Stimulated activated CD8-positive, alpha-beta memory T cell treated with anti-CD3 and anti-CD28 coated beads, Interleukin-4, amount 100 ng/mL, for 24 hours (primary cell): ENCODE results near the gene TMEM143.
"Not testable (repeated sequence)": the region's sequence is repeated elsewhere in the genome, so short reads cannot be mapped to it uniquely, and the experiment has no call there.

Experiments used
- DNase-seq: peaks from one replicate; pipeline ENCODE4 v3.0.0-alpha.2; 2020; ENCODE audit warnings: low read depth

Gene TMEM143

DNA sequence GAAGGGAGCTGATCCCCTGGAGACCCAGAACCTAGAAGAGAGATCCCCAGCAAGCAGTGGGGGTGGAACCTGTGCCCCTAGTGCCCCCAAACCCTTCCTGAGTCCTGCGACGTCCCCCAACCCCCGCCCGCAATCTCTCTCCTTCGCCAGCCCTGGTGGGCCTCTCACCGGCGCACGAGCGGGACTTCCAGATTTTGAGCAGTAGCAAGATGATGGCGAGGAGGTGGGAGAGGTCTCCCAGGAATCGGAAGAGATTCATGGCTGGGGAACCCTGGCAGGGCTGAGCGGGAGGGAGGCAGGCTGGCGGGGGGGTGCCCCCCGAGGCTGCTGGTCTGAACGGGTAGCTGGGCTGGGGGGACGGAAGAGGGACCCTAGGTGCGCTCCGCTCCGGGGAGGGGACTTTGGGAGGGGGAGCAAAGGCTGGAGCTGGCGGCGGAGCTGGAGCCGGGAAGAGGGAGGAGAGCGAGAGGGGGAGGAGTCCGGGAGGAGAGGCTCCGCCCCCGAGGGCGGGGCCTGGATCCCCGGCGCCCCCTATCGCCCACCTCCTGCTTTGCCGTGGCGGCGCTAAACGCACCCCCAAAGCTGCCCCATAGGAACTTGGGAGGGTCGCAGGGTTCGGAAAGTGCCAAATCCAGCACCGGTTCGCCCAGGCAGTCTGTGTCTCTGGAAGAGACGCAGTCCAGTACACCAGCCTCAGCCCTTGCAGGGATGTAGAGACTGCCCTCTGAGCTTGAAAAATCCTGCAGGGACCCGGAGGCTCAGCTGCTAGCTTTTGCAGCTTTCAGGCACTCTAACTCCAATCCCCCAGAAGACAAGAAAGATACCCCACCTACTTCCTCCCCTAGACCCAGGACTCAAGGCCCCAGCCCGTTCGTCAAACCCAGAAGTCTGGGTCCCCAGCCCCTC lies 27.6 kb upstream of the TMEM143 start, which contains the start of gene KDELR1:
Gene KDELR1, minus strand, starts transcription at position 452 of the 906 bp plus-strand sequence. Its CDS starts 193 bp downstream, at position 259.
- peak; percentile 52 for DNase-seq

DNA sequence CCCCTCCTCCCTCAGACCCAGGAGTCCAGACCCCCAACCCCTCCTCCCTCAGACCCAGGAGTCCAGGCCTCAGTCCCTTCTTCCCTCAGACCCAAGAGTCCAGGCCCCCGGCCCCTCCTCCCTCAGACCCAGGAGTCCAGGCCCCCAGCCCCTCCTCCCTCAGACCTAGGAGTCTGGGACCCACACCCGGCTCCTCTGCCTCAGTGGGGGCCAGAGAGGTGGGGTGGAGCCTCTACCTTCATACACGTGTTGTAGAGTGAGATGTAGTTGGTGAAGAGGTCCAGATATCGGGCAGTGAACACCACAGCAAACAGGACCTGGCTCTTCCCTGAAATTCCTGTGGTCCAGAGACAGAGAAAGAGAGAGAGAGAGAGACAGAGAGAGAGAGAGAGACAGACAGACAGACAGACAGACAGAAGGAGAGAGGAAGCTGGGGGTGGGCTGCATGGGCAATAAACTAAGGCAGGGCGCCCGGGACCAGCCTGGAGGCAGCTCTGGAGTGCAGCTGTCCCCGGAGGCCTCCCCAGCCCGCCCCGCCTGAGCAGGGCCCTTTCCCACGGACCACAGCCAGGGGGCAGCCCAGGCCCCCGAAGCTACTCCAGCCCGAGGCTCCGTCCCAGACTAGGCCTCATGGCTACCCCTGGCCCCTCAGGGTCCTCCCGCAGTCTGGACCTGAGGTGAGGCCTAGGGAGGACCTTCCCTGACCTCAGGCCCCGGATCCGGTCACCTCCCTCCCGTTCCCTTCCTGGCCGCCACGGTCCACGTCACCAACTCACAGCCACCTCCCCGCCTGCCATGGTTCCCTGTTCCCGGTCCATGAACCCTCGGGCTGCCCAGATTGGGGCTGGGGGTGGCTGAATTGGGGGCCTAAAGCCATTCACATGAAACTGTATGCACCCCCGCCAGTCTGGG lies 26.7 kb upstream of the TMEM143 start:
- peak; percentile 47 for DNase-seq

DNA sequence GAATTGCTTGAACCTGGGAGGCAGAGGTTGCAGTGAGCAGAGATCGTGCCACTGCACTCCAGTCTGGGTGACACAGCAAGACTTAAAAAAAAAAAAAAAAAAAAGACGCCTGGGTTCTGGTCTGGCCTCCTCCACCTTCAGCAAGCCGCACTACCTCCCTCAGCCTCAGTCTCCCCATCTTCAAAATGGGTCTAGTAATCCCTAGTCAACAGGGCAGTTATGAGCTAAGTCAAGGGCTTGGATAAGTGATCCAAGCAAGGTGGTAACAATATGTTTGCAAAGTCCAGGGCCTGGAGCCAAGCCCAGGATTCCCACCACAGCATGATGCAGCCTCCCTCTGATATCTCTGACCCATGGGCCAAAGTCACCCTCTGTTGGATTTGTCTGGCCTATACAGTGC lies 23.2 kb upstream of the TMEM143 start:
- DNase-seq = no peak

DNA sequence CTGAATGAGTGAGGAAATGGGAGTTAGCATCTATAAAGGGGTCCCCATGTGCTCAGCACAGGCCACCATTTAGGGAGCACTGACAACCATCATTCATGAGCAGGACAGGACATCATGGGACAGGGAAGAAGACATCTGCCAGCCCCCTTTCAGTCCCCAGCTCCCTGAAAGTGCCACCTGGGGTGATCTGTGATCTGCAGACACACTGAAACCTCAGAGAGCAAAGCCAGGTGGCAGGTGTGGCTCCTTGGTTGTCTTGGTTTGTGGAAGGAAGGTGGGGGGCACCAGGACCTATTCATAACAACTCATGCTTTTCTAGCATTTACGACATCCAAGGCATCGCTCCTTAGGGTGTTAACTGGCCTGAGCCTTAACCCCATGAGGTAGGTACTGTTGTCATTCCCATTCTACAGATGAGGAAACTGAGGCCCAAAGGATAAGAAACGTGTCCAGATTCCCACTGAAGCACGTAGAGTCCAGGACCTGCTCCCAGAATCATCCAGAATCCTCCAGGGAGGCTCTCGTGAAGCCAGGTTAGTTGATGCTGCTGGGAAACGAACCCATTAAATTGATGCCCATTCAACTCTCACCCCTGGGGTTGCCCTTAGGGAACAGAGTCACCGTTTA lies 21.8 kb upstream of the TMEM143 start:
- DNase-seq = no peak

DNA sequence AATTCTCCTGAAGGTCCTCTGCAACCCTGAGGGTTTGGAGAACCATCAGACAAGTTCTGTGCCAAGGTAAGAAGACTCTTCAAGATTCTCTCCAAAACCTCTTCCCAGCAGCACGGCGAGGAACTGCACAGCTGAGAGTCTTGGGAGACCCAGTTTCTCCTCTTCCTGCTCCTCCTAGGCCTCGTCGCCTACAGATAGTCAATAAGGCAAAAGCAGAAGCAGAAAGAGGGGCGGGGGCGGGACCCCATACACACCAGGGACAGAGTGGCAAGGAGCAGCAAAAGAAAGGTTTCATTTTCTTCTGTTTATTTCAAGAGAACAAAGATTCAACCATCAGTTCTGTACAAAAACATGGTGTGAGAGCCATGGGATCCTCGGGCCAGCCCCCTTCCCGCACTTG lies 18.5 kb upstream of the TMEM143 start:
- DNase-seq = no peak

DNA sequence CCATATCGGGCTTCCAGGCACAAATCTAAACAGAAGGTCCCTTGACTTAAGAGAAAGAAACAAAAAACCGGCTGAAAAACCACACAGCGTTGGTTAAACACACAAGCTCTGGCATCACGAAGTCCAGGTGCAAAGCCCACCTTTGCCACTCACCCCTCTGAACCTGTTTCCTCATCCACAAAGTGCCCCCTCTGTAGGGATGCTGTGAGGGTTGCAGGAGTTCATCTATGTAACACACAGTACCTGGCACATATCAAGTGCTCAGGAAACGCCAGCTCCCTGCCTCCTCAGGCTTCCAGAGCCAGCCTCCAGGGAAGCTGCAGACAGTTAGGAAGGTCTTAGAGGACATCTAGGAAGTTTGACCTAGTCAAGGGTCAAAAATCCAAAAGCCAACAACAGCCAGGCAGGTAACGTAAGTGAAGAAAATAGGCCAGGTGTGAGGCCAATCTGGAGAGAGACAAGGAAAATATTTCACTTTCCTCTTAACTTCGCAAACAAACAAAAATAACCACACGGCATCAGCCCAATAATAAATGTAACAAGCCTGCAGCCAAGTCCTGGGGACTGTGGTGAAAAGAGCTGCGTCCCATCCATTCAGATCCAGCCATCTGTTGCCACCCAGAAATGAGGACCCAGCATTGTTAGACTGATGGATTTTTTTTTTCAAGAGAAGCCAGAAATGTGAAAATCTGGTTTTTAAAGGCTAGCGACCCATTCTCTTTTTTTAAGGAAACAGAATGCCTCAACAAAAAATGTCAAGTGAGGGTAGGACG lies 17.6 kb upstream of the TMEM143 start:
- DNase-seq = no peak

DNA sequence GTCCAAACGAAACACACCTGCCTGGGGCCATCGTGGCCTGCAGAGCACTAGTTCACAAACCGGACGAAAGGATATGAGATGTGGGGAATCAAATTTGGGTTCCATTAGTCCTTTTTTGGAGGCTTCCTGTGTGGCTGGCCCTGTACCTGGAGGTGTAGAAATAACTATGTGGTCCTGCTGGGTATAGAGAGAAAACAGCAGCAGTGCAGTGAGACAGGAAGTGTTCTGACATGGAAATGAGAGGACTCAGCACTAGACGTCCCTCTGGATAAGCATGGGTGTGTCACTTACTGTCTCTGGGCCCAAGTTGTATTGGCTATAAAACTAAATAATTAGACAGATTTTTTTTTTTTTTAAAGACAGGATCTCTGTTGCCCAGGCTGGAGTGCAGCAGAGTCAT lies 15.3 kb upstream of the TMEM143 start:
- no peak for DNase-seq

DNA sequence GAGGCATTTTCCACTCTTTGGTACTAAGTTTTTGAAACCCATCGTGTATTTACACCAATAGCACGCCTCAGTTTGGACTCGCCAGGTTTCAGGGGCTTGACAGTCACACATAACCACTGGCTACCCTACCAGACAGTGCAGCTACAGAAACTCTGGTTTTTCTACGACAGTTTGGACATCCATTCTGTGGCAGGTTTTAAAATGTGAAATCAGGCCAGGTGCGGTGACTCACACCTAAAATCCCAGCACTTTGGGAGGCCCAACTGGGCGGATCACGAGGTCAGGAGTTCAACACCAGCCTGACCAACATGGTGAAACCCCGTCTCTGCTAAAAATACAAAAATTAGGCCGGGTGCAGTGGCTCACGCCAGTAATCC lies 14.4 kb upstream of the TMEM143 start:
- no peak for DNase-seq

DNA sequence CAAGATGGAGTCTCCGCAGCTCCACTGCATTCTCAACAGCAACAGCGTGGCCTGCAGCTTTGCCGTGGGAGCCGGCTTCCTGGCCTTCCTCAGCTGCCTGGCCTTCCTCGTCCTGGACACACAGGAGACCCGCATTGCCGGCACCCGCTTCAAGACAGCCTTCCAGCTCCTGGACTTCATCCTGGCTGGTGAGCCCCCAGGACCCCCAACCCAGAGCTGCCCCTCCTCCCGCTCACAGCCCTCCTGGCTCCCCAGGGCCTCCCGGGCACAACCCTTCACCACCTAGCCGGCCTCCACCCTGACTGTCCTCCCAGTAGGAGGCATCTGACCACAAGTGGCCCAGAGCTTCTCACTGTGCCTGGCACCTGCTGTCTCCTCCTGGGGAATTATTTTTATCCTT lies 9.8 kb upstream of the TMEM143 start:
- no peak for DNase-seq

DNA sequence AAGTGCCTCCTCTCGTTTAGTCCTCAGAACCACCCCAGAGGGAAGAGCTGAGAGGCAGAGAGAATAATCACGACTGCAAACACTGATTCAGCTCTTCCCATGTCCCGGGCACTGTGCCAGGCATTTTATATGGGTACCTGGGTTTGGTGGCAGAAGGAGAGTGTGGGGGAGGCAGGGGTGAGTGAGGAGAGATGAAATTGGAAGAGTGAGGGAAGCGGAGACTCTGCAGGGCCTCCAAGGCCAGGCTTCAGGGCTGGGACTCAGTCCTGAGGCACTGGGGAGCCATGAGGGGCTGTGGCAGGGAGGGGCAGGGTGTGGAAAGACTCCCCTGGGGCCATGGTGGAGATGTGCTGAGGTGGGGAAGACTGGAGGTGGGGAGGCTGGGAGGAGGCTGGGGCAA lies 9.2 kb upstream of the TMEM143 start:
- no peak for DNase-seq

DNA sequence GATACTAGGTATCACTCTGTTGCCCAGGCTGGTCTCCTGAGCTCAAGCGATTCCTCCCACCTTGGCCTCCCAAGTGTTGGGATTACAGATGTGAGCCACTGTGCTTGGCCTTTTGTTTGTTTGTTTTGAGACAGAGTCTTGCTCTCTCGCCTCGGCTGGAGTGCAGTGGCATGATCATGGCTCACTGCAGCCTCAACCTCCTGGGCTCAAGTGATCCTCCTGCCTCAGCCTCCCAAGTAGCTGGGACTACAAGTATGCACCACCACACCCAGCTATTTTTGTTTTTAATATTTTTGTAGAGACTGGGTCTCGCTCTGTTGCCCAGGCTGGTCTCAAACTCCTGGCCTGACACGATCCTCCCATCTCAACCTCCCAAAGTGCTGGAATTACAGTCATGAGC lies 8.0 kb upstream of the TMEM143 start:
- DNase-seq = not testable (repeated sequence)

DNA sequence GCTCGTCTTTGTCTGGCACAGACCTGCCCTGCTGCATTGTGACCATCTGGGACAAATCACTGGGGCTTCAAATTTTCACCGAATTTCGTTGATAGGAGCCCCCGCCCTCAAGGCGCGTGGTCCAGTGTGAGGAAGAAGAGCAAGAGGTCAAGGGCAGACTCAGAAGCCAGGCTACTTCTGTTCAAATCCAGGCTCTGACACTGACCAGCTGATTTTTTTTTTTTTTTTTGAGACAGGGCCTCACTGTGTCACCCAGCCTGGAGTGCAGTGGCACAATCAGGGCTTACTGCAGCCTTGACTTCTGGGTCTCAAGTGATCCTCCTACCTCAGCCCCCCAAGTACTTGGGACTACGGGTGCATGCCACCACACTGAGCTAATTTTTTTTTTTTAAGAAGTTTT lies 7.6 kb upstream of the TMEM143 start:
- no peak for DNase-seq

DNA sequence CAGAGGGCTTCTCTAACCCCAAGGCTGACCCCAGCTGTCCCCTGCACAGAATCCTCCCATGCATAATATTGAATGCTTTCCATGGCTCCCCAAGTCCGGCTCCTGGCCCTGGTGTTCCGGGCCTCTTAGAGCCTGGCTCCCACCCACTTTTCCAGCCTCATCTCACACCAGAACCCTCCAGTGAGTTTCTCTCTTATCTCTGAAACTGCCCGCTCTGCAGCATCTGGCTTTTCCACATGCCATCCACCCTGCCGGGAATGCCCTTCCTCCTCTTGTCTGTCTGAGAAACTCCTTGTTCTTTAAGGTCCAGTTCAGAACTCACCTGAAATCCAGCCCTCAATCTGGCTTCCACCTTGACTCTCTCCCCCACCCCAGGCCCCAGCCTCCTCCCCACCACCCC lies 7.2 kb upstream of the TMEM143 start:
- DNase-seq = no peak

DNA sequence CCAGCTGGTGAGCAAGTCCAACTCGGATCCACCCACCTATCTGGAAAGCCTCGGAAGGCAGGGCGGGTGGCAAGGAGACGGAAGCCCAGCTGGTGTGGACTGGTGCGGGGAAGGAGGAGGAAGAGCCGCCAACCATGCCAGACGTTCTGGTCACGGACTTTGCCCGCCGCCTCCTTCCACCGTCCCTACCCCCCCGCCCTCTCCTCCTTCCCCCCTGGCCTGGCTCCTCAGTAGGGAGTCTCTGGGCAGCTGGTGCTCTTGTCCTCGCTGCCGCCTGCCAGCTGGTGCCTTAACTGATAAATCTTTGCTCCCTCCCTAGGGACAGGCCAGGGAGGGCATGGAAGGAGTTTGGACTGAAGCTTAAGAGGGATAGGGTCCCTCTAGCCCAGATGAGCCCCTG lies 5.2 kb upstream of the TMEM143 start:
- no peak for DNase-seq

DNA sequence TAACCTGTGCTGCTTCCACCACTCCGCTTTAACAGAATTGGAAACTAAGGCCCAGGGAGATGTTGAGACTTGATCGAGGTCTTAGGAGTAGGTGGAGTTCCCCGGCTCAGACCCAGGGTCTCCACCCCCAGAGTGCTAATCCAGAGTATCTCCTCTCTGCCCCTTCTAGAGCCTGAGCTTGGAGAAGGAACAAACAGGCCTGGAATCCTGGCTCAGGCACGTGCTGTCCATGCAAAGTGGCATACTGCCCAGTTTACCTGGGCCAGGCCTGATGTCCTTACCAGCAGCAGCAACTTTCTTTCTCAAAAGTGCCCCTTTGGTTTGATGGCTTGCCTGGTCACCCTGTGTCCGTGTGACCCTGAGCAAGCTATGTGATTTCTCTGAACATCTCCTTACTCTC lies 4.1 kb upstream of the TMEM143 start:
- no peak for DNase-seq

DNA sequence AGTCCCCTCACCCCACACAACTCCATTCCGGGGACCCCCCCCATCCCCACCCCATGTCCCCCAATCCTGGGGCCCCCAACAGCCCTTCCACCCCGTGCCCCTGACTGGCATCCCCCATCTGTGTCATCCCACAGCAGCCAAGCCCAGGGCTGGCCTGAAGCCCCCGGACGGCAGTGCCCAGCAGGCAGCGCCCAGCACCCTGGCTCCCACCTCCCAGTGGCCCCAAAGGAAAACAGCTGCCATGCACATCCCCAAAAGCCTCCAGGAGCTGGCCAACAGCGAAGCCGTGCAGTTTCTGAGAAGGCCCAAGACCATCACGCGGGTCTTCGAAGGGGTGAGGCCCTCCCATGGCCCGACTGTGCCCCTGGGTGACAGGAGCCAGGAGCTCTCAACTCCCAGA lies 1.9 kb upstream of the TMEM143 start:
- no peak for DNase-seq

DNA sequence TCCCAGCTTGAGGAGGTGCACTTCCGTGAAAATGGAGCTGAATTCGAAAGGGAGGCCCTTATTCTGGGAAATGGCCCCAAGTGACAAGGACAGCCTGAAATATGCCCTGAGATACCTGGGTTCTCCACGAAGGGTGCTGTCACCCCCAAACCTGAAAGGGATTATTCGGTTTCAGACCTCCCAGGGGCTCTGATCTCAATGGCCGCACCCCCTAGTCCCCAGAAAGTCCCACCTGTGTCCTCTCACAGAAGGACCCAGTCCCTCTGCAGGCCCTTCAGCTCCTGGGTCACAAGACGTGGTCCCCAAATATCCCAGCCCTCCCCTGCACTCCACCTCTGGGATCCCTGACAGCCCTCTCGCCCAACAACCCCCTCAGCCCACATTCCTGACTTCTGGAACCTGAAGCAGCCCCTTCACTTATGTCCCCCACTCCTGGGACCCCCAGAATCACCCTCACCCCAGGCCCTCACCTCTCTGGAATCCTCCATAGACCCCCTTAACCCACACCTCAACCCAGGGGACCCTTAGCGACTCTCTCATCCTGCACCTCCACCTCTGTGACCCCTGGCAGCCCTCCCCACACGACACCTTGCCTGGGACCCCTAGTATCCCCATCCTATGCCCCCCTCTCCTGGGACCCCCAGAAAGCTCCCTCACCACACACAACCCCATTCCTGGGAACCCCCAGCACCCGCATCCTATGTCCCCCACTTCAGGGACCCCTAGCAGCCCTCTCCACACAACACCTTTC lies 1.0 kb upstream of the TMEM143 start:
- DNase-seq = no peak

DNA sequence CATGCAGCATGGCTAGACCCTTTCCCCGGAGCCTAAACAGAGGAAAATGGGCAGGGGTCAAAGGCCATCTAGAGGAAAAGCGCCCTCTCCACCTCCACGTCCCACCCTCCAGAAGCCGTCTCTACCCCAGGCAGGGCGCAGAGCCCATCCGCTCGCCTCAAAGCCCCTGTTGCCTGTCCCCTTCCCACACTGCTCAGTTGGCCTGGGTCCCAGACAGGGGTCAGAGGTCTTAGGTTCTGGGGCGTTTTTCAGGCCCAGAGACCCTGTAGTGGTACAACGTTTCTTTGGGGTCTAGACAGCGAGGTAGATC lies 285 bp downstream of the TMEM143 start:
- DNase-seq = no peak

DNA sequence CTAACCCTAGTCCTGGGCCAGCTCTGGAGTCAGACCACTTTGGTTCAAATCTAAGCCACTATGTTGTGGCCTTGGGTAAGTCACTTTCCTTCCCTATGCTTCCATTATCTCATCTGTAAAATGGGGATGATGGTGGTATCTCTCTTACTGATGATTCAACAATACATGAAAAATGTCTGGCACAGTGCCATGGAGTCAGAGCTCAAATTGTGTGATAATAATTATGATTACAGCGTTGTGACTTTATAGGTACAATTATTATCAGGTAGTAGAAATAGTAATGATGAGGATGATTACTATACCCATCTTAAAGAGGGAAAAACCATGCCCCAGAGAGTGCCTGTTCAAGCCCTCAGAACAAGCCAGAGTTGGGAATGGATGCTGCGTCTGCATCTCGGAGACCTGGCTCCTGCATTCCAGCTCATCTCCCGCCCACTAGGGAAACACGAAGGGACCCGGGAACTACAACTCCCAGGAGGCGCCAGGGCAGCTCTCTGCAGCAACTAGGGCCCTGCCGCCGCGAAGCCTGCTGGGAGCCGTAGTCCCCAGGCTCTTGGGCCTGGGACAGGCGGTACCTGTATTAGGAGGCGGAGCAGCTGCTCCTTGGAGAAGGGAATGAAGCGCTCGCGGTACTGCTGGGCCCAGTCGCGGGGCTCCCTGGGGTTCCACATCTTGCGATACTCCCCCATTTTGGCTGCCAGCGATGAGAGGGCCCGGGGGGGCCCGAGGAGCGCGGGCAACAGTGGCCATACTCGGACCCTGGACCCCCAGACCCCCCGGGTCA lies 832 bp downstream of the TMEM143 start:
- DNase-seq = peak; percentile 83

DNA sequence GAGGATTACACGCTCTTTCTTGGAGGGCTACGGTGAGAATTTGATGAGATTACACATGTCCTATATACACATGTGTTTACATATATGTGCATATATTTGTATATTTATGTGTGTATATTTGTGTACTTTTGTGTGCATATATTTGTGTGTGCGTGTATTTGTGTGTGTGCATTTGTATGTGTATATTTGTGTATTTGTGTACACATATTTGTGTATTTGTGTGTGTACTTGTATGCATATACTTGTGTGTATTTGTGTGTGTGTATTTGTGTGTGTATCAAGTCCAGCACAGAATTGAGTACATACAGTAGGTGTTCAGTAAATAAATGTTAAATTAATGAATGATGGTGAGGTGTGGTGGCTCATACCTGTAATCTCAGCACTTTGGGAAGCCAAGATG lies 1.8 kb downstream of the TMEM143 start:
- no peak for DNase-seq
